Activated CD4-positive, alpha-beta memory T cell treated with anti-CD3 and anti-CD28 coated beads, Interleukin-2, amount 10 ng/mL, durations not matched to agents 7 days and 5 days (primary cell): ENCODE results near the gene ERAL1. TPM values are rescaled to one million over a fixed set of nuclear protein-coding genes. Genes with fewer than 3 reads are reported as not detected.

Source experiments
- CTCF ChIA-PET: fragments of 350-600 bp; sonication (Branson Sonifier 250); formaldehyde crosslinking; loops from one replicate; lab custom pipeline; 2021; ENCODE audit warnings: antibody characterized with exemption, inconsistent platforms; lab: Charles Lee
- POLR2A ChIA-PET: fragments of 350-600 bp; sonication (Branson Sonifier 250); formaldehyde crosslinking; loops from one replicate; lab custom pipeline; 2021; ENCODE audit warnings: antibody characterized with exemption; lab: Charles Lee
- DNase-seq: peaks from one replicate; pipeline ENCODE4 v3.0.0-alpha.2; 2020
- H3K27ac Mint-ChIP-seq: one replicate; pipeline ENCODE4 v1.8.0; 2021; ENCODE audit warnings: mild to moderate bottlenecking, mixed read lengths
- H3K27me3 Mint-ChIP-seq: one replicate; pipeline ENCODE4 v1.8.0; 2021; ENCODE audit warnings: mixed read lengths
- H3K36me3 Mint-ChIP-seq: one replicate; pipeline ENCODE4 v1.8.0; 2021; ENCODE audit warnings: low read depth, mixed read lengths
- H3K4me1 Mint-ChIP-seq: one replicate; pipeline ENCODE4 v1.8.0; 2021; ENCODE audit warnings: mixed read lengths
- H3K4me3 Mint-ChIP-seq: one replicate; pipeline ENCODE4 v1.8.0; 2021; ENCODE audit warnings: mild to moderate bottlenecking, mixed read lengths
- H3K9me3 Mint-ChIP-seq: one replicate; pipeline ENCODE4 v1.8.0; 2021; ENCODE audit warnings: mixed read lengths
- total RNA-seq, 2 experiments: library from RNA; stranded (reverse); gene quantifications; one replicate each; pipeline ENCODE4 v1.2.3, GENCODE V29; 2021

The ERAL1 gene
- total RNA-seq, 2 experiments from 2014 or later, result 34.6 to 35.2 TPM

DNA sequence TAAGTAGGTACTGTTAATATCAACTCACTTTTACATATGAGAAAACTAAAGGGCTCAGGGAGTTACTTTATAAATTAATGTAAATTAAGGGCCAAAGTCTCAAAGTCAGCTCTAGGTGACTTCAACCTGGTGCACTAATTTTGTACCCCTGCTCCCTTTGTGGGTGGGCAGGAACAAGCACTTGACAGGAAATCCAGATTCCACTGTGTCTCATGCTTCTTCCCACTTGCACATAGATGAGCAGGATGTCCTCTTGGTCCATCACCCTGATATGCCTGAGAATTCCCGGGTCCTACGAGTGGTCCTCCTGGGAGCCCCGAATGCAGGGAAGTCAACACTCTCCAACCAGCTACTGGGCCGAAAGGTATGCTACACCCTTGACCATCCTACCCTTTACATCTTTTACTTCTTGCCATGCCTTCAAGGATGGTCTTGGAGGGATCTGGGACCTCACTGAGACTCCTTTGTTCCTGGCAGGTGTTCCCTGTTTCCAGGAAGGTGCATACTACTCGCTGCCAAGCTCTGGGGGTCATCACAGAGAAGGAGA, 1.3 kb downstream of the ERAL1 start:
- CTCF ChIA-PET, result interaction anchor here (0.6 to 1.5 kb wide), 4 partner anchors 36 to 129 kb away, joined by 3 to 4 read pairs (median 4); partner anchors contain the start of gene DHRS13
- Mint-ChIP-seq H3K4me3 (peak overlapping the region; percentile 95), H3K27ac (no peak overlapping the region), H3K36me3 (peaks cover 28% of the 10 kb centered on the region), H3K4me1 (peaks cover 30% of the 10 kb centered on the region), H3K27me3 (no peaks in the 10 kb centered on the region), H3K9me3 (no peaks in the 10 kb centered on the region)
- no peak for DNase-seq
- POLR2A ChIA-PET, result interaction anchor here (1.0 to 1.8 kb wide), 3 partner anchors 14 to 42 kb away, joined by 4 to 9 read pairs (median 7); partner anchors contain the start of genes FAM222B and FLOT2

DNA sequence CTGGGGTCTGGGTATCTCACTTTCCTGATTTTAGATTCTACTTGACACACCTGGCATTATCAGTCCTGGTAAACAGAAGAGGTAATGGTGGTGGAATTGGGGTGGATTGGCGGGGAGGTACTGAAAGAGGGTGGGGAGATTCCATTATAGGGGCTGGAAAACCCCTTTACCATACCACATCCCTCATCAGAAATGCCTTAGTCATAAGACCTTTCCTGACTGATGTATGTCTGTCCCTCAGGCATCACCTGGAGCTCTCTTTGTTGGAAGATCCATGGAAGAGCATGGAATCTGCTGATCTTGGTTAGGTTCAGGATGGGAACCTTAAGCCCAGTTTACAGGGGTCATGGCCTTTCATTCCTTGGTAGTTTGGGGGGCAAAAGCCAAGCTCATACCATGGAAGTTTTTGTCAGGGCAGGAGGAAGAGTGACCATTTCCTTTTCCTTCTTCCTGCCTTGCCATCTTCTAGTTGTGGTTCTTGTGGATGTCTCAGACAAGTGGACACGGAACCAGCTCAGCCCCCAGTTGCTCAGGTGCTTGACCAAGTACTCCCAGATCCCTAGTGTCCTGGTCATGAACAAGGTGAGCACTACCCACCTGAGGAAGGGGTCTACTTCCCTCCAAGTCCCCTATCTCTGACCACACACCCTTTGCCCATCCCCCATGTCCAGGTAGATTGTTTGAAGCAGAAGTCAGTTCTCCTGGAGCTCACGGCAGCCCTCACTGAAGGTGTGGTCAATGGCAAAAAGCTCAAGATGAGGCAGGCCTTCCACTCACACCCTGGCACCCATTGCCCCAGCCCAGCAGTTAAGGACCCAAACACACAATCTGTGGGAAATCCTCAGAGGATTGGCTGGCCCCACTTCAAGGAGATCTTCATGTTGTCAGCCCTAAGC, 3.3 kb downstream of the ERAL1 start:
- Mint-ChIP-seq H3K36me3 (peaks cover 33% of the 10 kb centered on the region), H3K27ac (no peak overlapping the region), H3K9me3 (no peaks in the 10 kb centered on the region), H3K27me3 (no peaks in the 10 kb centered on the region), H3K4me3 (peak overlapping the region; percentile 42), H3K4me1 (peaks cover 30% of the 10 kb centered on the region)
- CTCF ChIA-PET, result interaction anchor here (1.1 to 2.1 kb wide), 2 partner anchors 10 to 13 kb away, joined by 5 read pairs; no protein-coding TSS in a partner anchor
- no peak for DNase-seq
- POLR2A ChIA-PET, result interaction anchor here (1.0 to 1.7 kb wide), 4 partner anchors 13 to 44 kb away, joined by 3 to 6 read pairs (median 4); partner anchors contain the start of gene FAM222B

- Mint-ChIP-seq H3K9me3 (no peaks in the 10 kb centered on the region), H3K27me3 (no peaks in the 10 kb centered on the region), H3K4me1 (peaks cover 26% of the 10 kb centered on the region), H3K36me3 (peaks cover 33% of the 10 kb centered on the region), H3K4me3 (no peak overlapping the region), H3K27ac (no peak overlapping the region)
- no peak for DNase-seq
- CTCF ChIA-PET, result interaction anchor here (1.1 to 2.1 kb wide), 2 partner anchors 10 to 12 kb away, joined by 5 read pairs; no protein-coding TSS in a partner anchor
- POLR2A ChIA-PET, result interaction anchor here (0.9 to 1.7 kb wide), 5 partner anchors 13 to 58 kb away, joined by 3 to 6 read pairs (median 3); partner anchors contain the start of gene FAM222B
Measured at GRCh38 chr17:28858801-28859355, 4.1 kb downstream of the ERAL1 start.

DNA sequence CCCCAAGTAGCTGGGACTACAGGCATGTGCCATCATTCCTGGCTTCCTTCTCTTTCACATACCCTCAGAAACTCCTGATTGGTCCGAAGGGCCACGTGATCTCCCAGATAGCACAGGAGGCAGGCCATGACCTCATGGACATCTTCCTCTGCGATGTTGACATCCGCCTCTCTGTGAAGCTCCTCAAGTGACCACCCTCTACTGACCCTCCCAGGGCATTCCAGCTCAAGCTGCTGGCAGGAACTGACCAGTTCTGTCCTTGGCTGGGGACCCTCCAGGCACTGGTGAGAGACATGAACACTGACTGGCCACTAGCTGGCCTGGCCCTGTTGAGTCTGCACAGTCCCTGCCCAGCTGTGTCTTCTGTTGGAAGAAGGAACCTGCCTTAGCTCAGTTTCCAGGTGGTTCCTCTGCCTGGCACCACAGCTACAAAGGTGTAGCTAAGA, 5.6 kb downstream of the ERAL1 start:
- Mint-ChIP-seq H3K36me3 (peaks cover 33% of the 10 kb centered on the region), H3K9me3 (no peaks in the 10 kb centered on the region), H3K4me3 (no peak overlapping the region), H3K4me1 (peaks cover 14% of the 10 kb centered on the region), H3K27ac (no peak overlapping the region), H3K27me3 (no peaks in the 10 kb centered on the region)
- CTCF ChIA-PET, result interaction anchor here (0.9 kb wide), 1 partner anchor 133 kb away, joined by 3 read pairs; no protein-coding TSS in a partner anchor
- DNase-seq, result no peak
- POLR2A ChIA-PET, result interaction anchor here (1.1 kb wide), 1 partner anchor 18 kb away, joined by 3 read pairs; the partner anchor contains the start of gene FAM222B

DNA sequence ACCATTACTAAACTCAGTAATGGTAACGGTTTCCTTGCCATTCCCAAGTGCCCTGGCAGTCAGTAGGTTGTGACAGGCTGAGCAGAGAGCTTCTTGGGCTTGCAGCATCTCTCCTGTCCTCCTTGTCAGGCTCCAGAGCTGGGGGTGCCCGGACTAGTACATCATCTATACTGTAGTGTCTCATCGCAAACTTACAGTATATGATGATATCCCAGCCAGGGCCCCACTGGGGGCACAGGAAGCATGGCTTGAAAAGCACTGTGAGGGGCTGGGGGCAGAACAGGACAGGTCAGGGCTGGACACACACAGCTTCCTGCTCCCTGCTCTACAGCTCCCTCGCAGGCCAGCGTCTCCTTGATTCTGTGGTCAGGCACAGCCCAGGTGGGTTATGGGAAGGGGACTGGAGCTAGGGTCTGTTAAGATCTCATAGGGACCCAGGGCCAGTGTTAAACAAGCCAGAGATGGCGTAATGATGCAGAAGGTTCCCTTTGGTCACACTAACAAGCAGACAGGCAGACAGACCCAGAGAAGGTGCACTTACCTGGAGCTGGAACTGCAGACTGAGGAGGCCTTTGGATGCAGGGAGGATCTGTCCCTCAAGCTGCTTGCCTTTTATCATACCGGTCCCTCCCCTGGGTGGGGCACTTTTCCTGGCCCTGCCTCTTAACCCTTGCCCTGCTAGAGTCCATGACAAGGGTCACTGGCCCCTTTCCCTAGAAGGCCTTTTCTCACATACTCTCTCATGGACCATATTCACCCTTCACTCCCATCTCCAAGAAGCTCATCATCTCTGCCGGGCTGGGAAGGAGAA, 6.8 kb downstream of the ERAL1 start:
- Mint-ChIP-seq H3K27ac (no peak overlapping the region), H3K27me3 (no peaks in the 10 kb centered on the region), H3K36me3 (peaks cover 31% of the 10 kb centered on the region), H3K4me1 (peaks cover 14% of the 10 kb centered on the region), H3K9me3 (no peaks in the 10 kb centered on the region), H3K4me3 (no peak overlapping the region)
- no peak for DNase-seq
- POLR2A ChIA-PET, result interaction anchor here (1.1 to 1.2 kb wide), 2 partner anchors 19 to 21 kb away, joined by 3 read pairs; partner anchors contain the start of gene FAM222B
- CTCF ChIA-PET, result interaction anchor here (0.9 kb wide), 1 partner anchor 135 kb away, joined by 3 read pairs; no protein-coding TSS in a partner anchor

GRCh38 chr17:28862561-28862960, 7.7 kb downstream of the ERAL1 start:
- no peak for DNase-seq
- Mint-ChIP-seq H3K27ac (no peak overlapping the region), H3K4me1 (peaks cover 12% of the 10 kb centered on the region), H3K27me3 (no peaks in the 10 kb centered on the region), H3K4me3 (no peak overlapping the region), H3K36me3 (peaks cover 26% of the 10 kb centered on the region), H3K9me3 (no peaks in the 10 kb centered on the region)
- CTCF ChIA-PET, result no interaction called here
- POLR2A ChIA-PET, result interaction anchor here (1.2 kb wide), 1 partner anchor 20 kb away, joined by 3 read pairs; no protein-coding TSS in a partner anchor

DNA sequence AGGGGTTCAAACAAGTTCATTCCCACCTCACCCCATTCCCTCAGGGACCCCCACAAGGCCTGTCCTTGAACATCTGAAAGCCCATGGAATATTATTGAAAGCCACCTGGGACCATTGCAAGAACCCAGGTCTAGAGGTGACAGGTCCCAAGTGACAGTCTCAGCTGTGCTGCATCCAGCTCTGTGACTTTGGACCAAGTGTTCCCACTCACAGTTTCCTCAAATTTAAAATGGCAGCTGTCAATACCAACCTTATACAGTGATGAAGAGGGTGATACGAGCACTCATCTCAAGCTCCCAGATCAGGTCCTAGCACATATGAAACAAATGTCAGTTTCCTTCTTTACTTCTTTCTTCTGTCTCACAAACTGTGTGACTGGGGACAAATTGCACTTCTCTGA, 9.1 kb downstream of the ERAL1 start:
- no peak overlapping the region for H3K4me3 Mint-ChIP-seq
- no peaks in the 10 kb centered on the region for H3K9me3 Mint-ChIP-seq
- DNase-seq, result no peak
- ChIA-PET CTCF (no interaction called here), POLR2A (interaction anchor here (1.2 kb wide), 1 partner anchor 12 kb away, joined by 3 read pairs; no protein-coding TSS in a partner anchor)
- peaks cover 13% of the 10 kb centered on the region for H3K36me3 Mint-ChIP-seq
- H3K4me1 Mint-ChIP-seq, result peaks cover 9% of the 10 kb centered on the region
- no peak overlapping the region for H3K27ac Mint-ChIP-seq
- H3K27me3 Mint-ChIP-seq, result no peaks in the 10 kb centered on the region

DNA sequence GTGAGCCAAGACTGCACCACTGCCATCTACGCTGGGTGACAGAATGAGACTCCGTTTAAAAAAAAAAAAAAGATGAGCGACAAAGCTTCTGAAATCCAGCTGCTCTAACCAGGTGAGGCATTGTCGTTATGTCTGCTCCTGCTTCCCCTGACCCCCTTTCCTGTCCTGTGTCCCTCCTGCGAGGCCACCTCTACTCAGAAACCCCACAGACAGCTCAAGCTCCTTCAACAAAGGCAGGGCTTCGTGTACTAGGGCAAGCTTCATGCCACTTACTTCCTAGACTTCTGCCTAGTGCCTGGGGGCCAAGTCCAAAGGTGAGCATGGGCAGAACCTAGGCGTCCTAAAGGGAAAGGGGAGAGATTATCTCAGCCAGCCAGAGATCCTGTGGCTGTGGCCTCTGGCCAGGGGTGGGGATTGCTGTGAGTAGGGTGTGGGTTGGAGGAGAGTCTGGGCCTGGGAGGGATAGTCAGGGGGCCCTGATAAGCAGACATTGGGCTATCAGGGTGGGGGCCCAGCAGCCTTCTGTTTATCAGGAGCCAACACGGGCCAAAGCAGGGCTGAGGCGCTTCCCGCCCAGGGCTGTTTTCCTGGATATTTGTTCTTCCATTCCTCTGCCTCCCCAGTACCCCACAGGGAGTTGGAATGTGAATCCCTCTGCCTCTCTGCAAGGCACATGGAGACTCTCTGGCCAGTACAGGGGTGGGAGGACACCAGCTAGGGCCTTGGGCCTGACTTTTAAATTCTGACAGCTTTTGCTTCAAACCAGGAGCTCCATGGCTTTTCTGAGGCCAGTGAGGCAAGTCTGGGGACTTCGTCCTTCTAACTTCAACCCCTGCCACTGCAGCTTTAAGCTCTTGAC, 10.4 kb downstream of the ERAL1 start:
- Mint-ChIP-seq H3K4me3 (no peak overlapping the region), H3K27ac (no peak overlapping the region), H3K36me3 (peaks cover 11% of the 10 kb centered on the region), H3K9me3 (no peaks in the 10 kb centered on the region), H3K4me1 (peaks cover 9% of the 10 kb centered on the region), H3K27me3 (no peaks in the 10 kb centered on the region)
- POLR2A ChIA-PET, result interaction anchor here (1.2 kb wide), 1 partner anchor 11 kb away, joined by 3 read pairs; no protein-coding TSS in a partner anchor
- CTCF ChIA-PET, result no interaction called here
- no peak for DNase-seq

DNA sequence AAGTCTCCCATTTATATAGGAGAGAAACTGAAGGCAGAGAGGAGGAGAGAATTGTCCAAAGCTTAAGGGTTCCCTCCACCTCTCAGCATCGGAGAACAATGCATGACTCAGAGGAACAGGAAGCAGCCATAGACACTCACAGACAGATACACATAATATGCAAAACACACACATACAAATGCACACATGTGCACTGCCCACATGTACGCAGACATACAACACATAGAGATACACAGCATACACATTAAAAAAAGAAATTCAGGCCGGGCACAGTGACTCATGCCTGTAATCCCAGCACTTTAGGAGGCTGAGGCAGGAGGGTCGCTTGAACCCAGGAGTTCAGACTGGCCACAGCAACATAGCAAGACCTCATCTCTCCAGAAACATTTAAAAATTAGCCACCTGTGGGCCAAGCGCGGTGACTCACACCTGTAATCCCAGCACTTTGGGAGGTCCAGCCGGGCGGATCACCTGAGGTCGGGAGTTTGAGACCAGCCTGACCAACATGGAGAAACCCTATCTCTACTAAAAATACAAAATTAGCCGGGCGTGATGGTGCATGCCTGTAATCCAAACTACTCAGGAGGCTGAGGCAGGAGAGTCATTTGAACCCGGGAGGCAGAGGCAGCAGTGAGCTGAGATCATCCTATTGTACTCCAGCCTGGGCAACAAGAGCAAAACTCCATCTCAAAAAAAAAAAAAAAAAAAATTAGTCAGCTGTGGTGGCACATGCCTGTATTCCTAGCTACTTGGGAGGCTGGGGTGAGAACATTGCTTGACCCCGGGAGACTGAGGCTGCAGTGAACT, 11.3 kb downstream of the ERAL1 start:
- H3K27me3 Mint-ChIP-seq, result no peaks in the 10 kb centered on the region
- H3K27ac Mint-ChIP-seq, result peak overlapping the region; percentile 23
- POLR2A ChIA-PET, result no interaction called here
- no peak for DNase-seq
- H3K9me3 Mint-ChIP-seq, result no peaks in the 10 kb centered on the region
- H3K4me1 Mint-ChIP-seq, result peaks cover 13% of the 10 kb centered on the region
- H3K36me3 Mint-ChIP-seq, result peaks cover 4% of the 10 kb centered on the region
- H3K4me3 Mint-ChIP-seq, result no peak overlapping the region
- CTCF ChIA-PET, result interaction anchor here (0.7 to 1.1 kb wide), 2 partner anchors 35 to 36 kb away, joined by 3 to 4 read pairs; partner anchors contain the start of gene DHRS13

- ChIA-PET POLR2A (no interaction called here), CTCF (interaction anchor here (0.7 to 1.1 kb wide), 2 partner anchors 35 to 36 kb away, joined by 3 to 4 read pairs; partner anchors contain the start of gene DHRS13)
- H3K27me3 Mint-ChIP-seq, result no peaks in the 10 kb centered on the region
Measured at GRCh38 chr17:28867276-28867675, 12.5 kb downstream of the ERAL1 start.

More at GRCh38 chr17:28867276-28867675, 12.5 kb downstream of the ERAL1 start:
- H3K27ac Mint-ChIP-seq, result no peak overlapping the region
- H3K4me3 Mint-ChIP-seq, result no peak overlapping the region
- H3K9me3 Mint-ChIP-seq, result no peaks in the 10 kb centered on the region
- peaks cover 21% of the 10 kb centered on the region for H3K4me1 Mint-ChIP-seq
- no peaks in the 10 kb centered on the region for H3K36me3 Mint-ChIP-seq
- no peak for DNase-seq
